GM19043 (cell line): ENCODE results near the gene DOP1A.
"Not testable (repeated sequence)": the region's sequence is repeated elsewhere in the genome, so short reads cannot be mapped to it uniquely, and the experiment has no call there.

Experiments used
- ATAC-seq: cut with Tn5 transposase; IDR thresholded peaks from one replicate; pipeline ENCODE4 v1.9.1; 2021; ENCODE audit warnings: low read depth; ENCODE audit not compliant: unreplicated experiment

The DOP1A gene

GRCh38 chr6:83138118-83138722 is 70.7 kb downstream of the DOP1A start:
- ATAC-seq, result no peak

DNA sequence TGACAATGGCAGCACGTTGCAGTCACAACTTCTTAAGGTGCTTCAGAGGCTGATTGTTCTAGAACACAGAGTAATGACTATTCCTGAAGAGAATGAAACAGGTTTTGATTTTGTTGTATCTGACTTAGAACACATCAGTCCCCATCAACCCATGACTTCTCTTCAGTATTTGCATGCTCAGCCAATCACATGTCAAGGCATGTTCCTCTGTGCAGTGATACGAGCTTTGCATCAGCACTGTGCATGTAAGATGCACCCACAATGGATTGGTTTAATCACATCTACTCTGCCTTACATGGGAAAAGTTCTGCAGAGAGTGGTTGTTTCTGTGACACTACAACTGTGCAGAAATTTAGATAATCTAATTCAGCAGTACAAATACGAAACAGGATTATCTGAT is 71.3 kb downstream of the DOP1A start:
- ATAC-seq, result no peak

DNA sequence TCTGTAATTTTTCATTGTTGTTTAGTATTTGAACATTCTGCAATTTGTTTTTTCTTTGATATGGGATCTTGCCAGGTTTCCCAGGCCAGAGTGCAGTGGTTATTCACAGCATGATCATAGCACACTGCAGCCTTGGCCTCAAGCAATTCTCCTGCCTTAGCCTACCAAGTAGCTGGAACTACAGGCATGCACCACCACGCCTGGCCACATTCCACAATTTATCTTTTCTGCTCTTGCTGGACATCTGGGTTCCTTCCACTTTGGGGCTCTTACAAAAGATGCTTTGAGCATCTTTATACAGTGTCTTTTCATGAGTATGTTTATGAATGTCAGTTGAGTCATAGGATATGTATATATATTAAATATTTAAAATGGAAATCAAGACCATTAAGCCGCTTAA is 83.6 kb downstream of the DOP1A start:
- no peak for ATAC-seq

GRCh38 chr6:83152913-83153312 is 85.4 kb downstream of the DOP1A start:
- ATAC-seq, result no peak

DNA sequence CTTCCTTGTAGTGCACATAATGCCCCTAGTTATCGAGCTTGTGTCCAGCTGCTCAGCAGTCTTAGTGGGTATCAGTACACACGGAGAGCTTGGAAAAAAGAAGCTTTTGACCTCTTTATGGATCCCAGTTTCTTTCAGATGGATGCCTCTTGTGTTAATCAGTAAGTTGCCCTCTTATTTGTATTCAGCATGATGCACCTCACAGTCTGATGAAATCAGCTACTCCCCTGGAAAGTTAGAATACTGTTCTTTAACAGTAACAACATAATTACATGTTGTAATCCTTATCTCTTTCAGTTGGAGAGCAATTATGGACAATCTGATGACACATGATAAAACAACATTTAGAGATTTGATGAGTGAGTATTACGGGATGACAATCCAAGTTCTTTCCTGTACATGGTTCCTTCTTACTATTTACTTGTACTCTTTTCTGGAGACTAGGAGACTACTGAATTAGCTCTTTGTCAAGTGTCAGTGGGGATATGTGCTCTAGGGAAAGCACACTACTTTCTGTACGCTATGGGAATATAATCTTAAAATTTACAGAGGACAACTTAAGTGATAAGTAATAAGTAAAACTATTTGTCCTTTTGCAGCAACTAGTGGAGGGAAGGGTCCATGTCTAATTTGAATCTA is 86.5 kb downstream of the DOP1A start:
- ATAC-seq, result no peak

DNA sequence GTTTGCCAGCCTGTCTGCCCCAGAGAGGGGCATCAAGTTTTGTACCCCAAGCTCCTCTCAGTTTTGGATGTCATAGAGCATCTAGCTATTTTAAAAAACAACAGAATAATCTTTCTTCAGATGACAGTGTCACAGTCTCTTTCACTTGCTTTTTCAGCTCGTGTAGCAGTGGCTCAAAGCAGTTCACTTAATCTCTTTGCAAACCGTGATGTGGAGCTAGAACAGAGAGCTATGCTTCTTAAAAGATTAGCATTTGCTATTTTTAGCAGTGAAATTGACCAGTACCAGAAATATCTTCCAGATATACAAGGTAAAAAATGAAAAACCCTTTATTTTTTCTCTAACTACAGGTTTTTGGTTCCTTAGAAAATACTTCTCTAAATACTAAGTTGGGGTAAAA is 88.3 kb downstream of the DOP1A start:
- ATAC-seq, result no peak

DNA sequence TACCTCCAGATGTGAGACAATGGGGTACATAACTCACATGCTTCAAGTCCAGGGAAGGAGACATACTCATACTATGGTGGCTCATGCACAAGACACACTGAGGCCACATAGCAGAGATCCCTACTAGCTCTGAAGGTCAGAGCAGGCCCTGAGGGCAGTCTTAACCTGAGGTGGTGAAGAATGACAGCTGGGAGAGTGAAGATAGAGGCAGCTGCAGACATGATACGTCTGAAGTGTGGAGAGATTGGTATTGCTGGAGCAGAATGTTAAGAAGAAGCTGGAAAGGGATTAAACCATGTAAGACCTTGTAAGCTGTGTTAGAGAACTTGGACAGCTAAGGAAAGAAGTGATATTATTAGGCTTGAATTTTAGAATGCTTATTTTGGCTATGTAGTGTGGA is 92.7 kb downstream of the DOP1A start:
- ATAC-seq, result no peak

- ATAC-seq, result no peak
These were observed 100.3 kb downstream of the DOP1A start for GRCh38 chr6:83167726-83168278.

DNA sequence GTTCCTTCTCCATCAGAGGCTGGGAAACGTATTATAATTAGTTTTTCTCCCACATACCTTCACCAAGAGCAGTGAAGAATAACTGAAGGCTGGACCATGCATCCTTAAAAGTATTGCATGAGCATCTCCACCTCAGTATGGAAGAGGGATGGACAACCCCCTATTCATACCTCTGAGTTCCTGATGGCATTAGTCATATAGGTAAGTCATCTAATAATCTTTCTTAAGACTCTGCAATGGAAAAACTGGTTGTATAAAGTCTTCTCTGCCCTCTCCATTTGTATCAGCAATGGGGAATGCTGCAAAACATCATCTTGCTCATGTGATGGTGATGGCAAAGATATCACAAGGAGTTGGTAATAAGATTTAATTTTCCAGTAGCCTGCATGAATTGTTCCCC is 101.1 kb downstream of the DOP1A start:
- ATAC-seq, result no peak

DNA sequence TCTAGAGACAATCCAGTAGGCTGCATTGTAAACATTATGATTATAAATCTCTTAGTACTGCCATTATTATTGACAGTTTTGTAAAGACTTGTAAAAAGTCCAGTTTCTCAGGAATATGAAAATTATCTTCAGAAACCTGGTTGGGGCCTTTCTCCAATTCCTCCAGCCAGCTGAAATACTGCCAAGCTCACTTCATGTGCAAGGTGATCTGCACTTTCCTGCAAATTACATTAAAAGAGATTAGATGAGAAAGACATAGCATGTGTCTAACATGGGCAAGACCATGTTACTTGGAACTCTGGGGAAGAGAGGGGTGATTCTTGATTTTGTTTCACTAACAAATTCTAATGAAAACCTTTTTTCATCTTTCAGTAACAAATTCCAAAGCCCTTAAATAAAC is 101.6 kb downstream of the DOP1A start:
- no peak for ATAC-seq

DNA sequence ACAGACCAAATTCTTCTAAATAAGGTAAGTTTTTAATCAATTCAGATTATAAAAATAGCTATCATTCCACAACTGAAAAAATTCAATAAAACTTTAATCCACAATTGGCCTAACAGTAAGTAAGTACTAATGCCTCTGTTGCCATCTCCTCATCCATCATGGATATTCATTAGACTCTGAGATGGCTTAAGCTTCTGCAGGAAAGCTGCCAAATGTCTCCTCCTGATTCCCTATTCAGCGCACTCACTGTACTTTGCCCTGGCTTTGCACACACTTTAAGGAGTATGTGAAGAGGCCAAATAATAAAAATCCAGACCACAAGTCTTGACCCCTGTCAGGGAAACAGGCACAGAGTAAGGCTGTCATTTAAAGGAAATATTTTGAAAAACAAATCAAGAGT is 102.0 kb downstream of the DOP1A start:
- ATAC-seq, result no peak

- no peak for ATAC-seq
These were observed 108.8 kb downstream of the DOP1A start for GRCh38 chr6:83176246-83176645.

GRCh38 chr6:83180426-83180950 is 113.0 kb downstream of the DOP1A start:
- ATAC-seq, result no peak

- no peak for ATAC-seq
These were observed 114.6 kb downstream of the DOP1A start for GRCh38 chr6:83182114-83182513.

DNA sequence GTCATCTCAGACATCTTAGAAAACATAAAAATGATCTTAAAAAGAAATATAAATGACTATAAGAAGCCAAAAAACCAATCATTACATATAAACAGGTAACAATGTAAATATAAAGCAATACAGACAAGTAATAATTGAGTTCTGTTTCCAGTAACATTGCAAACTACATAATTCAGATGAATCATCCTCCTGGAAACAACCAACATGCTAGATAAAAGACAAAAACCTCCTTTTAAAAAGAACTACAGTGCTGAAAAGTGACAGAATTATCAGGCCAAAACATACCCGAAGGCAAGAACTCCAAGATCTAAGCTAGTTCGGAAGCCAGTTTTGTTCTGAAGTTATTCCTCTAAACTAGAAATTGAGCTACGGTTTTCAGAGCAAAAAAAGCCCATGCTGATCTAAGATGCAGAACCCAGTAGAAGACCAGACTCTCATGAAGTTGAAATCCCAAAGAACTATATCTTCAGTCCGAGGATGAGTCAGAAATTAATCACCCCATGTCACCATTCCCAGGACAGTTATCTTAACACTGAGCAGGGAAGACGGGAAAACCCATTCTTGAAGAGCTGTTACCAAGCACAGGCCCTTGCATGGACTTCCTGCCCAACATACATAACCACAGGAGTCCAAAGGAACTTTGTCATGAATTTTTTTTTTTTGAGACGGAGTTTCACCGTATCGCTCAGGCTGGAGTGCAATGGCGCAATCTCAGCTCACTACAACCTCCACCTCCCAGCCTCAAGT is 115.8 kb downstream of the DOP1A start:
- ATAC-seq, result no peak

- no peak for ATAC-seq
These were observed 117.6 kb downstream of the DOP1A start for GRCh38 chr6:83185096-83185495.

DNA sequence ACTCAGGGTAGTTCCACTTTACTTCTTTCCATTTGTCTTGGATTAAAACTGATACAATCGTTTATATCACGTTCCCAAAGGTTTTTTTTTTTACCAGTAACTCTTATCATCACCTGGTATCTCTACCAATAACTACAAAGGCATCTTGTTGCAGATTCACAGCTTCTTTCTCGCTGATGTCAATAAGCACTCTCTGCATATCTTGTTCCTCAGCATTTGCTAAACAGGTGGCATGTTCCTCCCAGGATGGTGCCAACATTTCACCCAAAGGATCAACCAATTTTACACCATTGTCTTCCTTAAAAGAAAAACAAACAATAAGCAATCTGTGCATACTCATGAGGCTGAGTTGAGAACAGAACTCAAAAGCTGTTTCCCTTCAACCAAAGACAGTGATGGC is 121.0 kb downstream of the DOP1A start:
- no peak for ATAC-seq

GRCh38 chr6:83190626-83191025 is 123.2 kb downstream of the DOP1A start:
- ATAC-seq, result no peak

- ATAC-seq, result not testable (repeated sequence)
These were observed 124.5 kb downstream of the DOP1A start for GRCh38 chr6:83191974-83192373.

GRCh38 chr6:83192456-83192855 is 125.0 kb downstream of the DOP1A start:
- no peak for ATAC-seq
